Neural cell (in vitro differentiated cells): ENCODE results near the gene QPCT.

ENCODE experiments used
- CTCF ChIP-seq: fragments of 450-650 bp; IDR thresholded peaks from 2 replicates; pipeline ENCODE4 v1.5.1; 2014; ENCODE audit warnings: antibody characterized with exemption, mild to moderate bottlenecking, moderate library complexity; ENCODE audit not compliant: poor library complexity, severe bottlenecking
- EP300 ChIP-seq: fragments of 450-650 bp; conservative IDR thresholded peaks from 2 replicates; pipeline ENCODE4 v1.6.1; 2014; ENCODE audit warnings: antibody characterized with exemption, mild to moderate bottlenecking, moderate library complexity; ENCODE audit not compliant: poor library complexity, severe bottlenecking
- POLR2AphosphoS5 ChIP-seq: IDR thresholded peaks from 2 replicates; pipeline ENCODE4 v1.6.1; 2012
- RAD21 ChIP-seq: fragments of 450-650 bp; conservative IDR thresholded peaks from 2 replicates; pipeline ENCODE4 v1.6.1; 2014; ENCODE audit warnings: antibody characterized with exemption, mild to moderate bottlenecking, moderate library complexity
- REST ChIP-seq: IDR thresholded peaks from 2 replicates; pipeline ENCODE4 v1.6.1; 2012; ENCODE audit warnings: borderline replicate concordance
- SMC3 ChIP-seq: fragments of 450-650 bp; conservative IDR thresholded peaks from 2 replicates; pipeline ENCODE4 v1.6.1; 2014; ENCODE audit warnings: antibody characterized with exemption, mild to moderate bottlenecking, moderate library complexity; ENCODE audit not compliant: poor library complexity

GRCh38 chr2:37330681-37331080, 13.7 kb upstream of the QPCT start:
- TF ChIP-seq CTCF: no peak
- TF ChIP-seq EP300: no peak
- no peak for TF ChIP-seq RAD21
- no peak for TF ChIP-seq POLR2AphosphoS5
- no peak for TF ChIP-seq REST
- TF ChIP-seq SMC3: no peak
